ENCODE measurements around the gene ICAM1.

ICAM1 gene

GRCh38 chr19:10321874-10322835 lies 51.2 kb downstream of the ICAM1 start:
- DNase-seq = no peak
- H3K4me1 Mint-ChIP-seq = no peaks in the 10 kb centered on the region
- no peak overlapping the region for H3K4me3 Mint-ChIP-seq
- H3K27ac Mint-ChIP-seq = no peak overlapping the region
- peaks cover 35% of the 10 kb centered on the region for H3K36me3 Mint-ChIP-seq
- no peaks in the 10 kb centered on the region for H3K27me3 Mint-ChIP-seq
- CTCF ChIA-PET = no interaction called here
- no peaks in the 10 kb centered on the region for H3K9me3 Mint-ChIP-seq

- Mint-ChIP-seq H3K36me3 (peaks cover 35% of the 10 kb centered on the region), H3K4me1 (peaks cover 6% of the 10 kb centered on the region), H3K27ac (no peak overlapping the region), H3K4me3 (no peak overlapping the region), H3K27me3 (no peaks in the 10 kb centered on the region), H3K9me3 (no peaks in the 10 kb centered on the region)
- no peak for DNase-seq
- CTCF ChIA-PET = interaction anchor here (0.7 to 1.8 kb wide), 3 partner anchors 55 to 76 kb away, joined by 4 to 5 read pairs (median 5); no protein-coding TSS in a partner anchor
Observed at GRCh38 chr19:10325732-10326131, 54.8 kb downstream of the ICAM1 start.

GRCh38 chr19:10327793-10328192 lies 56.9 kb downstream of the ICAM1 start:
- Mint-ChIP-seq H3K9me3 (no peaks in the 10 kb centered on the region), H3K36me3 (peaks cover 37% of the 10 kb centered on the region), H3K4me3 (no peak overlapping the region), H3K27me3 (no peaks in the 10 kb centered on the region), H3K27ac (no peak overlapping the region), H3K4me1 (peaks cover 18% of the 10 kb centered on the region)
- DNase-seq = no peak
- CTCF ChIA-PET = no interaction called here

DNA sequence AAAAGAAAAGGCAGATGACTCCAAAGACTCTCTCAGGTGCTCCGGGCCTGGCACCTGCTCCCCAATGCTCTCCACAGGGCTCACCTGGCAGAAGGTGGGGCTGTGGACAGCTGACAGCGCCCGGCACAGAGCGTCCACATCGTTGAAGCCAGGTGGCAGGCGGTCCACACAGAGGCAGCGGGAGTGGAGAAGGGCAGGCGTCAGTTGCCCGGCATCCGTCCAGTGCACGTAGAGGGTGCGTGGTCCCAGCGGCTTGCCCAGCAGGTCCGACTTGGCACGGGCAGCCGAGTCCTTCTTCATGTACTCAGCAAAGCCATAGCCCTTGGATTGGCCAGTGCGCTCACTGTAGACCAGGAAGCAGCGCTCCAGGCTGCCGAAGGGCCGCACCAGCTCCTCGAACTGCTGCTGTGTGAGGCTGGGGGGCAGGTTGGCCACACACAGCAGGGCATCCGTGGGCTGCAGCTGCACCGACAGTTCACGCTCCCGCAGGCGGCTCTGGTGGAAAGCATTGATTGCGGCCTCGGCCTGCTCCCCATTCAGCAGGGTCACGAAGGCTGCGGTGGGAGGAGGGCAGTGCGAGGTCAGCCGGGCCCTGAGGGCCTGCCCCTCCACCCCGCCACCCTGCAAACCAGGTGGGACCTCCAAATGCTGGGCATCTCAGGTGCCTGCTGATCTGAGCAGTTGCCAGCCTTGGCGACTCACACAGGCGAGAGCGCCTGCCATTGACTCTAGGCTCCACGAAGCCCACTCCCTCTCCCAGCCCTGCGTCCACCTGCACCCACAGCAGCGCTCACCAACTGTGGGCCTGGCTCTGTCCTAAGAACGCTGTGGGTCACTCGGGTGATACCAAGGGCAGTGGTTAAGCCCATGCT lies 57.9 kb downstream of the ICAM1 start:
- Mint-ChIP-seq H3K36me3 (peaks cover 42% of the 10 kb centered on the region), H3K4me1 (peaks cover 26% of the 10 kb centered on the region), H3K27ac (no peak overlapping the region), H3K9me3 (no peaks in the 10 kb centered on the region), H3K4me3 (no peak overlapping the region), H3K27me3 (no peaks in the 10 kb centered on the region)
- no peak for DNase-seq
- CTCF ChIA-PET = no interaction called here

DNA sequence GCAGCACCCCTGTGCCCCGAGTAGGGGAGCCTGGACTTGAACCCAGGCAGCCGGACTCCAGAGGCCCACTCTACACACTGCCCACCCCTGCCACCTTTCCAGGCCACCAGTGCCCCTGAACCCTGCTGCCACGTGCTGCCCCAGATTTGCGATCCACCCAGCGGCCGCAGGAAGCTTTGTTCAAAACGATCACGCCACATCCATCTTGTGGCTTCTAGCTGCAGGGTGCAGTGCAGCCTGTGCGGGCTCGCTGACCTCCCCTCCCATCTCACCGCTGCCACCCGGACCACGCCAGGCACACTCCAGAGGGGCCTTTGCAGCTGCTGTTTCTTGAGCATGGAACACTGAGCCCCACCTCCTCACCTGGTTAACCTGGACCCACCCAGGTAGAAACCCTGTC lies 58.6 kb downstream of the ICAM1 start:
- Mint-ChIP-seq H3K4me3 (no peak overlapping the region), H3K4me1 (peaks cover 33% of the 10 kb centered on the region), H3K36me3 (peaks cover 43% of the 10 kb centered on the region), H3K9me3 (no peaks in the 10 kb centered on the region), H3K27ac (no peak overlapping the region), H3K27me3 (no peaks in the 10 kb centered on the region)
- DNase-seq = no peak
- CTCF ChIA-PET = no interaction called here

DNA sequence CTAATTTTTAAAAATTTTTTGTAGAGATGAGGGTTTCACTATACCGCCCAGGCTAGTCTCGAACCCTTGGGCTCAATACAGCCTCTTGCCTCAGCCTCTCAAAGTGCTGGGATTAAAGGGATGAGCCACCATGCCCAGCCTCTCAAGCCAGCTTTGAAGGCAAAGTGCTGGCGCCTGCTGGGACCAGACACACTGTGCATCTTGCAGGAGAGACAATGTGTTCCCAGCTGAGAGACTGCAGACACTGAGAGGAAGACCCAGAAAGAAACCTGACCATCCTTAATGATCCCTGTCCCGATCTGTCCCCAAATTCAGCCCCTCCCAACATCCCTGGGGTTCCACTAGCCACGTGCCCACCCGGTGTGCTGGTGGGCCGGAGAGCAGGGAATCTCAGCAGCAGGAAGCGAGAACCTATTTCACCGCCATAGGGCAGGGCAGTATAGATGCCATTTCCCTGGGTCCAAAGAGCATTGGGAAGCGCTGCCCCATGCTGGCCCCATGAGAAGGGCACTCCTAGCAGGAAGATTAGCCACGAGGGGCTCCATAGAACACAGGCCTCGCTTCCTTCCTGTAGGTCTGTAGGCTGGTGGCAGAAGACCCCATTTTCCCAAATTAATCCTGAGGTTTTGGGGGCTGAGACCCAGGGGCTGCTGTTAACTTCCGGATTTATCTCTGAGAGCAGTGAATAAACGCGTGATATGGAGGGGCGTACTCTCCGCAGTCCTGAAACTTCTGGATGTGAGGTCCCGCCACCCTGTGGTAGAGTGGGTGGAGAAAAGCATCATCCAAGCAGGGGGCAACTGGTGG lies 61.4 kb downstream of the ICAM1 start:
- Mint-ChIP-seq H3K4me3 (peak overlapping the region; percentile 95), H3K4me1 (peaks cover 48% of the 10 kb centered on the region), H3K9me3 (no peaks in the 10 kb centered on the region), H3K27ac (peak overlapping the region; percentile 93), H3K36me3 (peaks cover 47% of the 10 kb centered on the region), H3K27me3 (no peaks in the 10 kb centered on the region)
- no peak for DNase-seq
- CTCF ChIA-PET = interaction anchor here (1.0 kb wide), 1 partner anchor 12 kb away, joined by 3 read pairs; no protein-coding TSS in a partner anchor

GRCh38 chr19:10332965-10333757 lies 62.2 kb downstream of the ICAM1 start, which contains the start of gene RAVER1:
Gene RAVER1 (minus strand): TSS chr19:10333529. CDS start chr19:10333507, 22 bp downstream.
- H3K9me3 Mint-ChIP-seq = no peaks in the 10 kb centered on the region

DNA sequence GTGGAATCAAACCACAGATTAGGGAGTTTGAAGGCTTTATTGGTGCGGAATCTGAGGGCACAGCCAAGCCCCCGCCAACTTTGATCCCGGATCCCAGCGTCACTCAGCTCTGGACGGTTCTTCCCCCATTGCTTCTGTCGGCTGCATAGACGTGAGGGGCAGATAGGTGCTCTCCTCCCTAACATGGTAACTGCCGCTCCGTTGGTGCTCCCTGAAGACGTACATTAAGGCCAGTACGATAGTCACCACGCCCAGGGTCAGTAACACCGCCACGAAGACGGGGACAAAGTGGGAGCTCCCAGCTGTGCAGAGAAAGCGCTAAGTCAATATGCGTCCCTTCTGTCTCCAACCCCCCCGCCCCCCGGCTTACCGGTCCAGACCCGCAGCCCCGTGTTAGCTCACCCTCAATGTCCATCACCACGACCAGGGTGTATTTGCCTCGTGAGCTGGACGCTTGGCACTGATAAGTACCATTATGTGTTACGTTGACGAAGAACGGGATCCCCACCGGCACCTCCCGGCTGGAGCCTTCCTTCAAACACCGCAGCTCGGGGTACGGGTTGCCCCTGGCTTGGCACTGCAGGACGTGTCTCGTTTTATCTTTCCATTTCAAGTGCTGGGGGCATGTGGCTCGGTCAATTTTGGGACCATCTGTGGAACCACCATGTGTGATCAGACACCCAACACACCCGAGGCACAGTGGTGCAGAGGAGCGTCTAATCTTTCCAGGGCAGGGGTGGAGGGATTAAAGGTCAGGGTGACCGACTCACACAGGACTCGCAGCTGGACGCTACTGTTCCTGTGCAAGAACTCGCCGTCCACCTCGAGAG lies 63.1 kb downstream of the ICAM1 start:
- Mint-ChIP-seq H3K36me3 (peaks cover 51% of the 10 kb centered on the region), H3K9me3 (no peaks in the 10 kb centered on the region), H3K4me3 (peak overlapping the region; percentile 95), H3K4me1 (peaks cover 58% of the 10 kb centered on the region), H3K27ac (peak overlapping the region; percentile 93), H3K27me3 (no peaks in the 10 kb centered on the region)
- CTCF ChIA-PET = interaction anchor here (1.0 to 1.1 kb wide), 4 partner anchors 11 to 63 kb away, joined by 3 to 9 read pairs (median 6); partner anchors contain the start of gene ICAM1
- no peak for DNase-seq

More at GRCh38 chr19:10332965-10333757, 62.2 kb downstream of the ICAM1 start, which contains the start of gene RAVER1:
- H3K4me1 Mint-ChIP-seq = peaks cover 50% of the 10 kb centered on the region
- H3K27ac Mint-ChIP-seq = peak within 1 kb of the TSS; percentile 93
- CTCF ChIA-PET = interaction anchor here (1.0 to 1.1 kb wide), 4 partner anchors 12 to 62 kb away, joined by 3 to 9 read pairs (median 6); partner anchors contain the start of gene ICAM1
- peak within 1 kb of the TSS; percentile 95 for H3K4me3 Mint-ChIP-seq
- H3K27me3 Mint-ChIP-seq = no peaks in the 10 kb centered on the region
- H3K36me3 Mint-ChIP-seq = peaks cover 47% of the 10 kb centered on the region
- DNase-seq = peak; percentile 99

GRCh38 chr19:10334588-10335351 lies 63.9 kb downstream of the ICAM1 start:
- peaks cover 63% of the 10 kb centered on the region for H3K4me1 Mint-ChIP-seq
- peaks cover 50% of the 10 kb centered on the region for H3K36me3 Mint-ChIP-seq
- H3K4me3 Mint-ChIP-seq = no peak overlapping the region
- CTCF ChIA-PET = no interaction called here
- H3K27me3 Mint-ChIP-seq = no peaks in the 10 kb centered on the region
- H3K27ac Mint-ChIP-seq = no peak overlapping the region
- peak; percentile 54 for DNase-seq
- H3K9me3 Mint-ChIP-seq = no peaks in the 10 kb centered on the region

DNA sequence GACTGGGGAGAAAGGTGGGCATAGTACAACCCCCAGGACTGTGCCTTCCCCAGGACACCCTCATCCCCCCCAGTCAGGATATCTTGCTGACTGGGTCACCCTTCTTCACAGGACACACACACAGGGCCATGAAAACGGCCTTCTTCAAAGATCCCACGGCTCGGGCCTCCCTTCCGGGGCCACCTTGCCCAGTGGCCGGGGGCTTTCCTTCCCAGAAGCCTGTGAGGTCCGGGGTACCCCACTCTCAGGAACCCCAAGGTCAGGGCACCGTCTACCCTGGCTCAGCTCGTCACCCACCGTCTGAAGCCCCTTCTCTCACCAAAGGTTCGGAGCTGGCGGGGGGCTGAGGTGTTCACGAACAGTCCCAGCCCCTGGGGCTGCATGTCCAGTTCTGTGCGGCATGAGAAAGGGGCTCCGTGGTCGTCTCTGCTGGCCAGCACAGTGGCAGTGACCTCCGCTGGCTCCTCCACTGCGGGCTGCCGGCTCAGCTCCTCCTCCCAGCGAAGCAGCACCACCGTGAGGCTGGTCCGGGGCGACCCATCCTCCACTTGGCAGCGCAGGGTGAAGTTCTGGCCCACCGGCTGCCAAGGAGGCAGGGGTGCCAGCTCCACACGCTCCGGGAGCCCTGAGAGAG lies 64.5 kb downstream of the ICAM1 start:
- H3K4me1 Mint-ChIP-seq = peaks cover 65% of the 10 kb centered on the region

More for the DNA sequence above, 64.5 kb downstream of the ICAM1 start:
- peaks cover 43% of the 10 kb centered on the region for H3K36me3 Mint-ChIP-seq
- H3K9me3 Mint-ChIP-seq = no peaks in the 10 kb centered on the region
- H3K27ac Mint-ChIP-seq = no peak overlapping the region
- no peaks in the 10 kb centered on the region for H3K27me3 Mint-ChIP-seq
- no peak for DNase-seq
- CTCF ChIA-PET = no interaction called here
- no peak overlapping the region for H3K4me3 Mint-ChIP-seq
